HFFc6 (cell line): ENCODE data around the gene PAX3. TPM values are rescaled to one million over a fixed set of nuclear protein-coding genes. Genes with fewer than 3 reads are reported as not detected.

ENCODE experiments used
- DNase-seq: peaks from one replicate; pipeline ENCODE4 v3.0.0-alpha.2; 2018
- H3K27ac Mint-ChIP-seq: 2 replicates; pipeline ENCODE4 v1.8.0; 2020; ENCODE audit warnings: mild to moderate bottlenecking, mixed read lengths
- H3K27me3 Mint-ChIP-seq: 2 replicates; pipeline ENCODE4 v1.8.0; 2021; ENCODE audit warnings: mild to moderate bottlenecking, moderate library complexity, mixed read lengths; ENCODE audit not compliant: insufficient read depth
- H3K36me3 Mint-ChIP-seq: 2 replicates; pipeline ENCODE4 v1.8.0; 2021; ENCODE audit warnings: low read depth, mixed read lengths
- H3K4me1 Mint-ChIP-seq: 2 replicates; pipeline ENCODE4 v1.8.0; 2020; ENCODE audit warnings: low read depth, mixed read lengths
- H3K4me3 Mint-ChIP-seq: 2 replicates; pipeline ENCODE4 v1.8.0; 2020; ENCODE audit warnings: mild to moderate bottlenecking, moderate library complexity, mixed read lengths
- H3K9me3 Mint-ChIP-seq: 2 replicates; pipeline ENCODE4 v1.8.0; 2020; ENCODE audit warnings: mild to moderate bottlenecking, mixed read lengths
- total RNA-seq, 6 experiments: library from RNA; stranded (reverse); fragmentation: NEBNext Ultra II Directional; extraction: Animal tissue kit (Norgen Biotek cat#: 25700); gene quantifications; 2 replicates in 1 of 6; 3 replicates in 5 of 6; pipeline ENCODE4 v1.2.3, GENCODE V29; 2021
- TF ChIP-seq, protein P1 (sequence below): fragments of 200-600 bp; sonication (generic); IDR thresholded peaks from 2 replicates; pipeline ENCODE4 v1.5.0; 2021; ENCODE audit warnings: antibody characterized with exemption, mild to moderate bottlenecking

PAX3 gene
- total RNA-seq, 6 experiments from 2014 or later = 13.2 to 20.7 (median 16.4) TPM

DNA sequence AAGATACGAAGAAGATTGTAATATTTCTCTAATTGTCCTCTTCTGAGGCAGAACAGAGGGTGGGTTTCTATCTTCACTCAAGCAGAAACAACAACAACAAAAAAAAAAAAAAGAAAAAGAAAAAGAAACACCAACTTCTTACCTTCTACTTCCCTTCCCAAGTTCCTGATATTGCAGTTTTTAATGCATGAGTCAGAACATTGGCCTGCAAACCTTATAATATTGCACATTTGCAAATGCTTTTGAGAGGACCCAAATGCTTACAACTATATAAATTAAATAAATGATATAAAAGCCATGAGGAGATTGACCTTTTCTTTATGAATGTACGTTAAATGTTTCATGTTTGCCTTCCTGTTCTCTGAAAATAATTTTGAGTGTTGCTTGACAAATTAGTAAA lies 37.3 kb downstream of the PAX3 start:
- no peak for DNase-seq

DNA sequence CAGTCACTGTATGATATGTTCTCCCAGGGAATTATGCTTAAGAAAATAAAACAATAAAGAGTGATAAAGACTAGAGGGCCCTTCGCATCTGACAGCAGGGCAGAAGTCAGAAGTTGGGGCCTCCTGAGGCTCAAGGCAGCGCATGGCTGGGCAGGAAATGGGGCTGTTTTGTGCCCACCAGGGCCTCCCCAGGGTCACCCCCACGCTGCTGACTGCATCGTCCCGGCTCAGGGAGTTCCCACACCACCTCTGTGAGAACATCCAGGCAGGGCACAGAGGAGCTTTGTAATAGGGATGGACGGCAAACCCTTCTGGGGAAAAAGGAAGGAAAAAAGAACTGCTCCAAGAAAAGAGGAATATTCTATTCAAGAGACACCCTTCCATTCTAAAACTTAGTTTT lies 41.2 kb downstream of the PAX3 start:
- H3K27me3 Mint-ChIP-seq = peaks cover 1% of the 10 kb centered on the region; the same call in 1 of the 2 replicates
- no peak overlapping the region for H3K27ac Mint-ChIP-seq
- TF ChIP-seq, protein P1, sequence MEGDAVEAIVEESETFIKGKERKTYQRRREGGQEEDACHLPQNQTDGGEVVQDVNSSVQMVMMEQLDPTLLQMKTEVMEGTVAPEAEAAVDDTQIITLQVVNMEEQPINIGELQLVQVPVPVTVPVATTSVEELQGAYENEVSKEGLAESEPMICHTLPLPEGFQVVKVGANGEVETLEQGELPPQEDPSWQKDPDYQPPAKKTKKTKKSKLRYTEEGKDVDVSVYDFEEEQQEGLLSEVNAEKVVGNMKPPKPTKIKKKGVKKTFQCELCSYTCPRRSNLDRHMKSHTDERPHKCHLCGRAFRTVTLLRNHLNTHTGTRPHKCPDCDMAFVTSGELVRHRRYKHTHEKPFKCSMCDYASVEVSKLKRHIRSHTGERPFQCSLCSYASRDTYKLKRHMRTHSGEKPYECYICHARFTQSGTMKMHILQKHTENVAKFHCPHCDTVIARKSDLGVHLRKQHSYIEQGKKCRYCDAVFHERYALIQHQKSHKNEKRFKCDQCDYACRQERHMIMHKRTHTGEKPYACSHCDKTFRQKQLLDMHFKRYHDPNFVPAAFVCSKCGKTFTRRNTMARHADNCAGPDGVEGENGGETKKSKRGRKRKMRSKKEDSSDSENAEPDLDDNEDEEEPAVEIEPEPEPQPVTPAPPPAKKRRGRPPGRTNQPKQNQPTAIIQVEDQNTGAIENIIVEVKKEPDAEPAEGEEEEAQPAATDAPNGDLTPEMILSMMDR = no peak
- peaks cover 5% of the 10 kb centered on the region; the same call in 1 of the 2 replicates for H3K36me3 Mint-ChIP-seq
- no peak for DNase-seq
- H3K4me3 Mint-ChIP-seq = no peak overlapping the region
- H3K9me3 Mint-ChIP-seq = no peaks in the 10 kb centered on the region
- H3K4me1 Mint-ChIP-seq = peaks cover 19% of the 10 kb centered on the region

More for the DNA sequence above, 37.3 kb downstream of the PAX3 start:
- TF ChIP-seq, protein P1 = no peak
- Mint-ChIP-seq H3K9me3 (no peaks in the 10 kb centered on the region), H3K27me3 (no peaks in the 10 kb centered on the region; the same call in 1 of the 2 replicates), H3K36me3 (peaks cover 11% of the 10 kb centered on the region), H3K4me3 (no peak overlapping the region; the same call in 1 of the 2 replicates), H3K4me1 (peaks cover 30% of the 10 kb centered on the region), H3K27ac (peak overlapping the region; percentile 29; the same call in 1 of the 2 replicates)

DNA sequence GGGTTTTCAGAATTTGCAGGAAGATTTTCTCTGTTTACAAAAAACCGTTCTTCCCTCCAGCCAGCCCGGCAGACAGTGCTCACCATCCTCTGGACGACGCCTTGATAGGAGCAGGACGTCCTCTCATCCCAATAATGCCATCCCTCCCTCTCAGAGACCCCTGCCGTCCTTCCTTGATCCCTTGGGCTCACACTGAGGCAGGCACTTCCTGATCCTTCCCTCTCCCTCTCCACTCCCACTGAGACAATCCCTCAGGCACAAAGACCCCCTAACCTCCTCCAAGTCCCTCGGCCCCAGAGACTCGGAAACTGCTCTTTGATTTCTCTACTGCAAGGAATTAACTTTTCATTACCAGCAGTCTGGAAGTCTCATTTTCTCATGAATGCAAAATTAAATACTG lies 42.5 kb downstream of the PAX3 start:
- H3K27me3 Mint-ChIP-seq = peaks cover 1% of the 10 kb centered on the region; the same call in 1 of the 2 replicates
- TF ChIP-seq, protein P1 = no peak
- no peak overlapping the region for H3K4me3 Mint-ChIP-seq
- peaks cover 8% of the 10 kb centered on the region for H3K4me1 Mint-ChIP-seq
- DNase-seq = no peak
- H3K27ac Mint-ChIP-seq = no peak overlapping the region
- H3K36me3 Mint-ChIP-seq = peaks cover 5% of the 10 kb centered on the region; the same call in 1 of the 2 replicates
- no peaks in the 10 kb centered on the region for H3K9me3 Mint-ChIP-seq

DNA sequence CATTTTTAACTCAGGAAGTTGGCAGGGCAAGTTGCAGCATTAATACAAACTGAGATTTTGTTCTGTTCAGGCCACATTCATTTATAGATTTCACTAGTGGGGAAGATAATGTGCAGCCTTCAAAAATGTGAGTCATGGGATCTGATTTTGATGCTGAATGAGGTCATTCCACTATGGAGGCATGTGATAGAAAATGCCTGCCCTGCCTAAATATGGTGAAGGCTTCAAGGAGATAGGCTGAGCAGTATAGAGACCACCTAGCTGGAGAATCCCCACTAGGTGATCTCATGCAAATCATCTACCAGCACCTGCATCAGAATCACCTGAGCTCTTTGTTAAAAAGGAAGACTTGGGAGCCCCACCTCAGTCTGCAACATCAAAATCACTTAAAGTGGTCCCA lies 43.7 kb downstream of the PAX3 start:
- Mint-ChIP-seq H3K4me3 (no peak overlapping the region), H3K27ac (no peak overlapping the region), H3K27me3 (peaks cover 1% of the 10 kb centered on the region; the same call in 1 of the 2 replicates), H3K4me1 (peaks cover 6% of the 10 kb centered on the region; the same call in 1 of the 2 replicates), H3K9me3 (no peaks in the 10 kb centered on the region), H3K36me3 (peaks cover 5% of the 10 kb centered on the region; the same call in 1 of the 2 replicates)
- DNase-seq = no peak
- TF ChIP-seq, protein P1 = no peak

DNA sequence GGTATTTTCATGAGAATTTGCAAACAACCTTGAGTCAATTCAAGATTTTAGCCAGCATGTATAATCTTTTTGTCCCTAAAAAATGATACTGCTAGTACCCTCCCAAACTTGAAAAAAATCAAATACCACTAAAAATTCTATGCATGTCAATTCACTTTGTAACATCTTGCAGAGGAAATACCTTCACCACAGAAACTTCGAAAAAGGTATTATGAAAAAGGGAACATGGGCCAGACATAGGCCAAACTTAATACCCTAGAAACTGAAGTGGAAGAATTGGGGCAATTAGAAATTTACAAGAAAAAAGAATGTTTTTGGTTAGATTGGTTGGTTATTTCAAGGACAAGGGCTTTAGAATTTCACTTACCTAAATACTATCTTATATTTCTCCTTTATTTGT lies 48.5 kb downstream of the PAX3 start:
- no peaks in the 10 kb centered on the region for H3K36me3 Mint-ChIP-seq
- H3K4me3 Mint-ChIP-seq = no peak overlapping the region
- H3K27me3 Mint-ChIP-seq = peaks cover 1% of the 10 kb centered on the region; the same call in 1 of the 2 replicates
- TF ChIP-seq, protein P1 = no peak
- peaks cover 26% of the 10 kb centered on the region for H3K4me1 Mint-ChIP-seq
- H3K27ac Mint-ChIP-seq = no peak overlapping the region
- H3K9me3 Mint-ChIP-seq = no peaks in the 10 kb centered on the region
- no peak for DNase-seq
